GM19397 (cell line): ENCODE results near the gene HAPLN3.

Source experiments
- ATAC-seq: cut with Tn5 transposase; IDR thresholded peaks from one replicate; pipeline ENCODE4 v1.9.1; 2021; ENCODE audit warnings: mild to moderate bottlenecking, moderate library complexity; ENCODE audit not compliant: unreplicated experiment

The HAPLN3 gene

GRCh38 chr15:88865498-88866099, 29.7 kb downstream of the HAPLN3 start:
- ATAC-seq = no peak

- ATAC-seq = no peak
These were observed 30.4 kb downstream of the HAPLN3 start for GRCh38 chr15:88864861-88865497.

GRCh38 chr15:88863412-88863811, 31.9 kb downstream of the HAPLN3 start:
- no peak for ATAC-seq

GRCh38 chr15:88860212-88860611, 35.1 kb downstream of the HAPLN3 start:
- ATAC-seq = no peak

GRCh38 chr15:88859550-88859949, 35.8 kb downstream of the HAPLN3 start:
- no peak for ATAC-seq

GRCh38 chr15:88858934-88859333, 36.4 kb downstream of the HAPLN3 start:
- no peak for ATAC-seq

- no peak for ATAC-seq
These were observed 42.9 kb downstream of the HAPLN3 start for GRCh38 chr15:88852476-88852875.

- no peak for ATAC-seq
These were observed 45.8 kb downstream of the HAPLN3 start for GRCh38 chr15:88849376-88850072.

GRCh38 chr15:88848203-88848602, 47.1 kb downstream of the HAPLN3 start:
- ATAC-seq = no peak

GRCh38 chr15:88847144-88847543, 48.2 kb downstream of the HAPLN3 start:
- no peak for ATAC-seq

GRCh38 chr15:88845616-88846015, 49.7 kb downstream of the HAPLN3 start:
- no peak for ATAC-seq

GRCh38 chr15:88844749-88845386, 50.5 kb downstream of the HAPLN3 start:
- ATAC-seq = no peak

GRCh38 chr15:88843334-88843733, 52.0 kb downstream of the HAPLN3 start:
- ATAC-seq = no peak

- ATAC-seq = no peak
These were observed 53.2 kb downstream of the HAPLN3 start for GRCh38 chr15:88842156-88842555.

- ATAC-seq = no peak
These were observed 54.1 kb downstream of the HAPLN3 start for GRCh38 chr15:88841236-88841635.

- ATAC-seq = no peak
These were observed 55.4 kb downstream of the HAPLN3 start for GRCh38 chr15:88839961-88840360.

- ATAC-seq = no peak
These were observed 56.2 kb downstream of the HAPLN3 start for GRCh38 chr15:88839146-88839545.

GRCh38 chr15:88838667-88839066, 56.7 kb downstream of the HAPLN3 start:
- no peak for ATAC-seq

GRCh38 chr15:88835646-88836045, 59.7 kb downstream of the HAPLN3 start:
- ATAC-seq = no peak

GRCh38 chr15:88835119-88835518, 60.2 kb downstream of the HAPLN3 start:
- no peak for ATAC-seq

GRCh38 chr15:88834211-88834812, 61.0 kb downstream of the HAPLN3 start:
- no peak for ATAC-seq
